NCI-H2029 treated with DMSO at 0.1 percent for 48 hours (cell line): ENCODE results near the gene TUT1.
"Not testable (repeated sequence)": the region's sequence is repeated elsewhere in the genome, so short reads cannot be mapped to it uniquely, and the experiment has no call there.

ENCODE experiments used
- DNase-seq: peaks from one replicate; lab custom pipeline; 2025; lab: John Stamatoyannopoulos, UW

The TUT1 gene, protein sequence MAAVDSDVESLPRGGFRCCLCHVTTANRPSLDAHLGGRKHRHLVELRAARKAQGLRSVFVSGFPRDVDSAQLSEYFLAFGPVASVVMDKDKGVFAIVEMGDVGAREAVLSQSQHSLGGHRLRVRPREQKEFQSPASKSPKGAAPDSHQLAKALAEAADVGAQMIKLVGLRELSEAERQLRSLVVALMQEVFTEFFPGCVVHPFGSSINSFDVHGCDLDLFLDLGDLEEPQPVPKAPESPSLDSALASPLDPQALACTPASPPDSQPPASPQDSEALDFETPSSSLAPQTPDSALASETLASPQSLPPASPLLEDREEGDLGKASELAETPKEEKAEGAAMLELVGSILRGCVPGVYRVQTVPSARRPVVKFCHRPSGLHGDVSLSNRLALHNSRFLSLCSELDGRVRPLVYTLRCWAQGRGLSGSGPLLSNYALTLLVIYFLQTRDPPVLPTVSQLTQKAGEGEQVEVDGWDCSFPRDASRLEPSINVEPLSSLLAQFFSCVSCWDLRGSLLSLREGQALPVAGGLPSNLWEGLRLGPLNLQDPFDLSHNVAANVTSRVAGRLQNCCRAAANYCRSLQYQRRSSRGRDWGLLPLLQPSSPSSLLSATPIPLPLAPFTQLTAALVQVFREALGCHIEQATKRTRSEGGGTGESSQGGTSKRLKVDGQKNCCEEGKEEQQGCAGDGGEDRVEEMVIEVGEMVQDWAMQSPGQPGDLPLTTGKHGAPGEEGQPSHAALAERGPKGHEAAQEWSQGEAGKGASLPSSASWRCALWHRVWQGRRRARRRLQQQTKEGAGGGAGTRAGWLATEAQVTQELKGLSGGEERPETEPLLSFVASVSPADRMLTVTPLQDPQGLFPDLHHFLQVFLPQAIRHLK

DNA sequence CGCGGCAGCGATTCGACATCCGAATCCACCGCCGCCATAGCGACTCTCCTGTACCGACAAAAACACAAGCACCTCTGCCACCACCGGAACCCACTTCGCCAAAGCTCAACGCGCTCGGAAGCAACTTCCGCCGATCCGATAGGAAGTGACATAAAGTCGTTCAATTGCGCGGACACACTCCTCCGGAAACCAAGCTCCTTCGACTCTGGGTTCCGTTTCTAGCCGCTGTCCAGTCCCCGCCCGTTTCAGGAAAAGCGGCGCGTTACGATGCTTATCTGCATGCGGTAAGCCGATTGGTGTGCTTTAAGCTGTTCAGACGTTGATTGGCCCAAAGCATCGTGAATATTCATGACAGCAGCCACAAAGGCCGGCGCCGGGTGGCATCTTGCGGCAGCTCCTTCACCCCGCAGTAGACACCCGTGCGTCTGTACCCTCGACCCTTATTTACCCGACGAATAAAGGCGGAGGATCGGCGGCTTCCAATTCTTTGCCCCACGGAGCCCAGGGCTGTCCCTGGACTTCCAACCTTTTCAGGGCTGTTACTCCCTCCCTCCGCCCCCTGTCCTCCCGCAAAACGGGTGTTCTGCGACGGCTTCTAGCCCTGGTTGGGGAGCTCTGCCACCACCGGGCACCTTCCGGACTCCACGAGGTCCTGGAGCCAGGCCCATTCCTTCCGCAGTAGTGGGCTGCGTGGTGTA lies at the start of gene TUT1:
TSS of gene TUT1 (minus strand) at position 76 of the 698 bp plus-strand sequence. CDS start at position 38, 38 bp downstream.
- peak; percentile 98 for DNase-seq

DNA sequence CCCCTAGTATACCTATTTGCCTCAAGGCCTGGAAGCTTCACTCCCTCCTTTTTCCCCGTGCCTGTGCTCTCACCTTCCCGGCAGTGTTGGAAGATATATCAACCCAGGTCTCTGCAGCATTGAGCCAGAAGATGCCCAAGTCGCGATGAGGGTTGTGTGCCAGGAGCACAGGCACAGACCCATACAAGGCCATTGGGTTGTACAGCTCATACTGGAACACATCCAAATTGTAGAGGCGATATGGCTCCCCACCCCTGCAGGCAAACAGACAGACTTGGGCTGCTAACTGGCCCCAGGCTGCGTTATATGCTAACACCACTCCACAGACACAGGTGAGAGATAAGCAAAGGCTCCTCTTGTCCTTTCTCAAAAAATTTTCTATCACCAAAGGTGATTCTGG lies 41.2 kb upstream of the TUT1 start:
- no peak for DNase-seq

DNA sequence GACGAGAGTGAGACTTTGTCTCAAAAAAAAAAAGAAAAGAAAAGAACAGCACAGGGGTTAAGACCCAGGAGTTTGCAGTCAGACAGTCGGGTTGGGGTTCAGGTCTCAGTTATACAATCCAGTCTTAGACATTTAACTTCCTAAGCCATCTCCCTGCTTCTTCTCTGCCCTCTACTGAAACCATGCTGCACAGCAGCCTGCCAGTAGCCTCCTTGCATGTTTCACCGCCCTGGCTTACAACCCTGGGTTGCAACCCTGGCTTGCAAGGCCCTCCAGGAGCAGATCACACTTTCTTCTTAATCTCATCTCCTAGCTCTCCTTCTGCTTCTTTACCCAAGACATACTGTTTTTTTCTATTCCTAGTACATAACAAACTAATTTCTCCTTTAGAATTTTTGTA lies 36.4 kb upstream of the TUT1 start:
- DNase-seq: no peak

DNA sequence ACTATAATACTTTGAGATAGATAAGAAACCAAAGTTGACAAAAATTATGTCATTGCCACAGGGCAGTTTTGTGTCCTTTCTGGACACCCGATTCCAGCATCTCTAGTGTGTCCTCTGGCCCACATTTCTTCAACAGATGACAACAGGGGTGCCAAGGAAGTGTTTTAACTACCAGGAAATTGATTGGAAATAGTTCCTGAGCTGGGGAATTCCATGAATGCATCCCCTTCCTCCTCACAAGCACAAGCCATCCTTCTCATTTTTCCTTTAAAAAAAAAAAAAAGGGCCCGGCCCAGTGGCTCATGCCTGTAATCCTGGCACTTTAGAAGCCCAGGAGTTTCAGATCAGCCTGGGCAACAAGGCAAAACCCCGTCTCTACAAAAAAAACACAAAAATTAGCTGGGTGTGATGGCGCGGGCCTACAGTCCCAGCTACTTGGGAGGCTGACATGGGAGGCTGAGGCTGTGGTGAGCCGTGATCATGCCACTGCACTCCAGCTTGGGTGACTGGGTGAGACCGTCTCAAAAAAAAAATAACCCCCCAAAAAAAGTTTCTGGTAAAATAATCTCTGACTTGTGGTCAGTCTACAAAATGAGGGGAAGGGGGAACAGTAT lies 31.3 kb upstream of the TUT1 start:
- no peak for DNase-seq

DNA sequence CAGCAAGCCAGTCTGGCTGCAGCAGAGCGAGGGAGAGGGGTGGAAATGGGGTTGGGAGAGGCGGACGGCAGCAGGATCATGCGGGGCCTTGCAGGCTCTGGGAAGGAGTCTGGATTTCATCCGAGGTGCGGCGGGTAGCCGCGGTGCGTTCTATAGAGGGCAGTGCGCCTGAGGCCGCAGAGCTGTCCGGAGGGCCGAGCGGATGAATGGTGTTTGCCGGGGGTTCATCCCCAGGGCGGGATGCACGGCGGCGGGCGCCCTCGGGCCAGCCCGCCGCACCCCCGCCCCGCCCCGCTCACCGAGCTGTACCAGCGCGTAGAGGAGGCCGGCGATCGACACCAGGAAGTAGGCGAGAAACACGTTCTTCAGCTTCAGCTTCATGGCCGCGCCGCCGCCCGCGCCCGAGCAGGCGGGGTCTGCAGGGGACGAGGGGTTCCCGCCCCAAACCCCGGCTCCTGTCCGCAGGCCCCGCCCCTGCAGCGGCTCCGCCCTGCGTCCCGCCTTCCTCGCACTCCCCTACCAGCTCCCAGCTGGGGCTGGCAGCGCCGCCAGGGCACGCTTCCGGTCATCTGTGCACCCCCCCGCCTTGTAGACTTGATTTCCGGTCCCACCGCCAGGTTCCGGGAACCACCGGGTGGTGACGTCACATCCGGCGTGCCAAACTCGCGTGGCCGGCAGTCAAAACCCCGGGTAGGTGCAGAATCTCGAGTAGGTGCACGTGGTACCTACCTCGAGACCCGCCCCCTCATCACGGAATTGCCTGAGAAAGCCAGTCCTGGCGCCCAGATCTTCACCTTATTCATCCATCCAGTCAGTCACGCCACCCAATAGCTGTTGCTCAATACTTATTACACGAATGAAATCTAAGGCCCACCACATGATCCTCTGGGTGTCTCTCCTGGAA lies 30.5 kb upstream of the TUT1 start, which contains the start of gene B3GAT3:
TSS of gene B3GAT3 (minus strand) at position 420 of the 904 bp plus-strand sequence. CDS start at position 381, 39 bp downstream.
- peak; percentile 99 for DNase-seq

DNA sequence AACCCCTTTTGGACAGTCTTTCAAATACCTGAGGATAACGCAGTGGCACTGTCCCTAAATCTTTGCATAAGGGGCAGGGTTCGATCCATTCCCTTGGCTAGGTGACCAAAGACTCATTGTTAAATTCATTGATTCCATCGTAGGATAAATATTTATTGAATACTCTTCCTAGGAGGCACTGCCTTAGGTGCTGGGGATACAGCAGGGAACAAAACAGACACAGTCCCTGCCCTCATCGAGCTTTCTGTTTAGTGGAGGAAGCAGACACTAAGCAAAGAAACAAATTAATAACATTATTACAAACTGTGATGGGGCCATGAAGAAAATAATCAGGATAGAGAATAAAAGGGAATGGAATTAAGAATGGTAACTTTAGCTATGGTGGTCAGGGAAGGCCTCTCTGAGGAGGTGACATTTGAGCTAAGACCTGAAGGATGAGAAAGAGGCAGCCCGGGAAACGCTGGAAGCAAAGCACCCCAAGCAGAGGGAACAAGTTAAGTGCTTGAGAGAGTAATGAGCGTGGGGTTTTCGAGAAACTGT lies 29.8 kb upstream of the TUT1 start:
- DNase-seq: no peak

DNA sequence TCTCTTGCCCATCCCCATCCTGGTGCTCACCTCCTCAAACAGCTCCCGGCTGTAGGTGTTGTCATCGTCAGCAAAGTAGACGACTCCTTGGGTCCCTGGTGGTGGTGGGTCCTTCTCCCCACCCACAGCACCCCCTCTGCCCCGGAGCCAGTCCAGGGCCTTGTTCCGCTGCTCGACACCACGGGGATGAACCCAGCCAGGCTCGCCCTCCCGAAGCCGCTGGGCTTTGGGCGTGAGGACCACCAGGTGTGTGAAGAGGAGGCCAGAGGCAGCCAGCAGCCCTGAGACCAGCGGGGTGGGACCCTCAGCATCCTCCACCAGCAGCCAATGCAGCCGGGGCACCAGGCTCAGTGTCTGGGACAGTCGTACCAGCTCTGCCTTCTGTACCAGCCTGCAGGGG lies 25.6 kb upstream of the TUT1 start:
- DNase-seq: not testable (repeated sequence)

DNA sequence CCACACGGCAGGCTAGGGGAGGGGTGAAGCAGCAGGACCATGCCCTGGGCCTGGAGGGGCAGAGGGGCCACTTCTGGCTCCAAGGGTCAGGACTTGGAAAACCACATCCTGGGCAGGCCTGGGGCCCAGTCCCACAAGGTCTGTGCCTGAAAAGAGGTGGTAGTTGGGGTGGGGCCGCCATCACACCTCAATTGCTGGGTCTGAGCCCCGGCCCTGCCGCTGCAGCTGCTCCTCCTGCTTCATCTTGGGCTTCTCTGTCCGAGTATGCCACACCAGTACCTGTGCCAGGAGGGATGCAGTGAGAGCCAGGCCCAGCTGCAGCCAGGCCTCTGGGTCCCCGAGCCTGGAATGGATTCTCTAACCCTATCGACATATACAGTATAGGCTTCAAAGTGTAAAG lies 24.2 kb upstream of the TUT1 start:
- no peak for DNase-seq

DNA sequence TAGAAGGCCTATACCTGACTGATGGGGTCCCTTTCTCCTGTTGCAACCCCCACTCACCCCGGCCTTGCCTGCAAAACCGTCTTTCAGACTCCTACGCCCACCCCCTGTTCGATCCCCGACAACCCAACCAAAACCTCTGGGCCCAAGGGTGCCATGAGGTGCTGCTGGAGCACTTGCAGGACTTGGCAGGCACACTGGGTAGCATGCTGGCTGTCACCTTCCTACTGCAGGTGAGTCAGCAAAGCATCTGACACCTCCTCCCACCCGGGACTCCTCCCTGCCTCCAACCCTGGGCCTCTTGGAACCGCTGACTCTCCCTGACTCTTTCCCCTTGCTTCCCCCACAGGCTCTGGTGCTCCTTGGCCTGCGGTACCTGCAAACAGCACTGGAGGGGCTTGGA lies 23.0 kb upstream of the TUT1 start:
- DNase-seq: no peak

DNA sequence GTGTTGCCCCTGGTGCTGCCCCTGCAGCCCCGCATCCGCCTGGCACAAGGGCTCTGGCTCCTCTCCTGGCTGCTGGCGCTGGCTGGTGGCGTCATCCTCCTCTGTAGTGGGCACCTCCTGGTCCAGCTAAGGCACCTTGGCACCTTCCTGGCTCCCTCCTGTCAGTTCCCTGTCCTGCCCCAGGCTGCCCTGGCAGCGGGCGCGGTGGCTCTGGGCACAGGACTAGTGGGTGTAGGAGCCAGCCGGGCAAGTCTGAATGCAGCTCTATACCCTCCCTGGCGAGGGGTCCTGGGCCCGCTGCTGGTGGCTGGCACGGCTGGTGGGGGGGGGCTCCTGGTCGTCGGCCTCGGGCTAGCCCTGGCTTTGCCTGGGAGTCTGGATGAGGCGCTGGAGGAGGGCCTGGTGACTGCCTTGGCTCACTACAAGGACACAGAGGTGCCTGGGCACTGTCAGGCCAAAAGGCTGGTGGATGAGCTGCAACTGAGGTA lies 22.0 kb upstream of the TUT1 start:
- DNase-seq: no peak

DNA sequence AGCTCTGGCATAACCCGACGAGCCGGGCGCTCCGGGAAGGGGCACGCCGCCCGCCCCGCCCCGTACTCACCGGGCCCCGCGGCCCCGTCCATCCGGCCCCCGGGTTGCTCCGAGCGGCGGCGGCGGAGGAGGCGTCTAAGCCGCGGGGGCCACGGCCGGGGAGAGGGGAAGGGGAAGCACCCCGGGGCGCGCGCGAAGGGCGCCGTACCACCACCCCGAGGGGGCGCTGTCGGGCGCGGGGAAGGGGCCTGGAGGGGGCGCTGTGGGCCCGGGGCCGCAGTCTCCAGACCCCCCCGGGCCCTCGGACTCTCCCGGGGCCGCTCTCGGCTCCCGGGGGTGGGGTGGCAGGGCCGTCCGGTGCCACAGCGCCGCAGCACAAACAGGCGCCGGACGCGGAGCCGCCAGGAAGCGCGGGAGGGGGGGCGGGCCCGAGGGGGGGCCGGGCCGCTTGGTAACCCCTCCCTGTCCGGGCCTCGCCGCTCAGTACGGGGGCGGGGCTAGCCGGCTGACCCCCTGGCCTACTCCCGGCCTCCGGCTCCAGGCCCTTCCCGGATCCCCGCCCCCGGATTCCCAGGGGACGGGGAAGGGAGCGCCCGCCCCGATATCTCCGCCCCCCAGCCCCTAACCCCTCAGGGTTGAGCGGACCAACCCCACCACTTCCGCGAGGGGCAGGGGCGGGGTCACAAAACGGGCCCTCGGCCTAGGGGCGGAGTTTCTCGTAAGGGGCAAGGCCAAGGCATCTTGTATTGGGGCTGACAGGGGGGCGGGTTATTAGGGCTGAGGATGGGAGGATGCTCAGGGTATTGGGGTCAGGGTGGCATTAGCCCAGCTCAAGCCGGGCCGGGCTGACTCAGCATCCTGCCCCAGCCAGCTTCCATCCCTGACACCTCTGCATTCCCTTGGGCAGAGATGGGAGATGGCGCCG lies 21.3 kb upstream of the TUT1 start, which contains the start of the genes EML3 and ROM1:
TSS of gene EML3 (minus strand) at position 410 of the 925 bp plus-strand sequence. CDS start at position 92, 318 bp downstream.
TSS of gene ROM1 (plus strand) at position 892 of the 925 bp plus-strand sequence. CDS start at position 917, 25 bp downstream.
- peak; percentile 49 for DNase-seq

DNA sequence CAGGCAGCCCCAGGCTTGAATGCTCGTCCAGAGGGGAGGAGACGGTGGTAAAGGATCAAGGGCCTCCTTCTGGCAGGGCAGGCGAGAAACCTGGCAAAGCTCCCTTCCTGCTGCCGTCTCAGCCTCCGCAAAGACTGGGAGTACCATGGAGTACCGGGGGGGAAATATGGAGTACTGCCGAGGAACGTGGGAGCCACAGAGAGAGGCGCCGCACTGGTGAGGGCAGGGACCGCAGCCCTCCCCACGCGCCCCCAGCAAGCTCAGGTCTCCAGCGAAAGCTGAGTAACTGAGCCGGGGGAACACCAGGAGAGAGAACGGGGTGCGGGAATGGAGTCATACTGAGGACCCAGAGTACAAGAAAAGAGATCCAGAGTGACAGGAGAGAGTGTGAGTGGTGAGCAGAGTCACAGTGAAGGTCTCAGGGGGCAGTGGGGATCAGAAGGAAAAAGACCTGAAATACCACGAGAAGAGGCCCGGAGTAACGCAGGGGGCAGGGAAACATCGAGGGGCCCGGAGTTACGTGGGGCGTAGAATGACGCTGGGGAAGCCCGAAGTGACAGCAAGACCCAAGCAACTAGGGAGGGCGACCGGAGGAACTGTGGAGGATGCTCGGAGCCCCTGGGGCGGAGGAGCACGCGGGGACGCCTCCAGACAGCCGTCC lies 20.5 kb upstream of the TUT1 start:
- peak; percentile 39 for DNase-seq

DNA sequence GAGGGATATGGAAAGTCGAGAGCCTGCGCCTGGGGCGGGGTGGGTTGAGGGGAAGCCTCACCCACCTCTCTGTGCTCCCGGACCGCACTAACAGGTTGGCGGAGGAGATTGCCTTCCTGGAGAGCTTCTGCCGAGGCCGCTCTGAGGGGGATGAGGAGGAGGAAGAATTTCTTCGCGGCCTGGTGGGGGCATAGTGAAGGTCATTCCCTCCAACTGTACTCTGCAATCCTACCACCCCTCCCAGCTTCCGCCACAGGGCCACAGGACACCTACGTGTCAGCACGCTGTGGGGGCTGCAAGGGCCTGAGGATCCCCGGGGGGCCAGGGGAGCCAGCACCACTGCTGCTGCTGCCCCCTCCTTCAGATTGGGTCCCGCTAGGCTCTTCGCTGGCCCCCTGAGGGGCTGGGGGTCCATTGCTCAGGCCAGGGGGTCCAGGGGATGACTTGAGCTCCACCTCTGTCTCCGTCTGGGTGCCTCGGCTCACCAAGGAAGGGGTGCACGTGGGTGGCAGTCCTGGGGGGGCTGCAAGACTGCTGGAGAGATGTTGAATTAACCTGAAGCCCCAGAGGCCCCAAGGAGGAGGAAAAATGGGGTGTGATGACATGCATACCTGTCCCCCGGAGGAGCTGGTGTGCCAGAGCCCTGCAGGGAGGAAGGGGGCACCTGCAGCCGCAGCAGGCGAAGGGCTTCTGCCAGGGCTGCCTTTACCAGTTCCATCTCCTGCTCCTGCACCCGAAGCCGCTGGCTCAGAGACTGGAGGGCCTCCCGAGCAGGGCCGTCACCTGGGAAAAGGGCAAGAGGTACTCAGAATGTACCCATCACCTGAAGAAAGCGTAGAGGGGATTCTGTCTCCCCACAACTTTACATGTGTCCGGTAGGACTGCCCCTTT lies 19.7 kb upstream of the TUT1 start:
- no peak for DNase-seq

DNA sequence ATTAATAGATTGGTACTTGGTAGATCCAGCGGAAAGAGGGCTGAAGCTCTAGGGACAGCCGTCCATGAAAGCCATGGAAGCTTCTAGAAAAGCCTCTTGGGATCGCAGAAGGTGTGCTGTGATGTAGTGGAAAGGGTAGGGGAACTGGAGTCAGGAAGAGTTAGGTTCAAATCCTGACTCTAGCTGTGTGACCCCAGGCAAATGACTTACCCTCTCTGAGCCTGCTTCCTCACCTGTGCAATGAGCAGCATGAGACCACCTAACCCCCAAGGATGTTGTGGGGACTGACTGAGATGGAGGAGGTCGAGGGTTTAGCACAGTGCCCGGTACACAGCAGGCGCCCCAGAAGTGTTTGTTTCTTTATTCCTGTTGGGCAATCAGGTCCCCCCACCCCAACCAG lies 19.1 kb upstream of the TUT1 start:
- DNase-seq: no peak

DNA sequence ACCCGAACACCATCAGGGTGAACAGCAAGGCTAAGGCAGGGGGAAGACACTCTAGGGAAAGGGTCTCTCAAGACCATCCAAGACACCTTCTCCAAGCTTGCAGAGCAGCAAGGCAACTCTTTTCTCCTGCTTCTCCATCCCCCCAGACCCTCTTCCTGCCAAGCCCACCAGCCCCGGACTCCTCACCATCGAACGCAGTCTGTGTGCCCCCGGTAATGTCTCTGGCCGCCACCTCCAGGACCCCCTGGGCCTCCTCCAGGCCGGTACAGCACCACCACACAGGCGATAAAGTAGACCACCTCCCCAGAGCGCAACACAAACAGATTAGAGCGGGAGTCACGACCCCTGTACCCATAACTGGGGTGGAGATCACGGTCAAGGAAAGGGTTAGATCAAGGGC lies 17.5 kb upstream of the TUT1 start:
- DNase-seq: no peak

DNA sequence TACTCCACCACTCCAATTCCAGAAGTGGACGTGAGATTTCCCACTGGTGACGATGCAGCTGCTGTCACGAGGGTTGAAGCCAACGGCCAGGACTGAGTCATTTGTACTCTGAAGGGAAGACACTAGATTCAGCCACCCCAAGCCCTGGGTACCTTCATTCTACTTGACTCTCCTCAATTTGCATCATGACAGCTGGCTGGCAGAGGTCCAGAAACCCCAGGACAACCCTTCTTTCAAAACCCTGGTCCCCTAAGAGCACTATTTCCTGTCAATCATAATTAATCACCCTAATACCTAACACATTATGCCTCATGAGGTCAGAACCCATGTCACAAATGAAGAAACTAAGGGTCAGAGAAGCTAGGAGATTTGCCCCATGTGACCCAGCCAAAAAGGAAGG lies 16.4 kb upstream of the TUT1 start:
- DNase-seq: no peak

DNA sequence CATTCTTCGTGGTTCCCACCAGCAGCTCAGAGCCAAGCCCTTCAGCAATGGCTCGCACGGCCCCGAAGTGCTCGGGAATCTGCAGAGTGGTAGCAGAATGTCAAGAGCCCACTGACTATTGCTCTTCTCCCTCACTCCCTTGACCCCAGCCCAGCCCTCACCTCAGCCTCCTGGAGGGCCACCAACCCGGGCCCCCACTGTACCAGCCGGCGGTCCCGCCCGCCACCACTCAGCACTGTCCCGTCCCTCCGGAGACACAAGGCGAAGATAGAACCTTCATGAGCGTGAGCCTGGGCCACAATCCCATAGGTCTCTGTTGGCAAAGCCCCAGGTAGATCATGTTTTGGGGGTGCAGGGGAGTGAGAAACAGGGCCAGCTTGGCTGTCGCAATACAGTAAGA lies 14.6 kb upstream of the TUT1 start:
- DNase-seq: no peak
